ENCODE measurements around the gene LRRFIP1. TPM values are rescaled to one million over a fixed set of nuclear protein-coding genes. Genes with fewer than 3 reads are reported as not detected.

LRRFIP1 gene
- total RNA-seq, 4 donors from 2014 or later, result 51.5 to 95.4 (median 65.6) TPM

DNA sequence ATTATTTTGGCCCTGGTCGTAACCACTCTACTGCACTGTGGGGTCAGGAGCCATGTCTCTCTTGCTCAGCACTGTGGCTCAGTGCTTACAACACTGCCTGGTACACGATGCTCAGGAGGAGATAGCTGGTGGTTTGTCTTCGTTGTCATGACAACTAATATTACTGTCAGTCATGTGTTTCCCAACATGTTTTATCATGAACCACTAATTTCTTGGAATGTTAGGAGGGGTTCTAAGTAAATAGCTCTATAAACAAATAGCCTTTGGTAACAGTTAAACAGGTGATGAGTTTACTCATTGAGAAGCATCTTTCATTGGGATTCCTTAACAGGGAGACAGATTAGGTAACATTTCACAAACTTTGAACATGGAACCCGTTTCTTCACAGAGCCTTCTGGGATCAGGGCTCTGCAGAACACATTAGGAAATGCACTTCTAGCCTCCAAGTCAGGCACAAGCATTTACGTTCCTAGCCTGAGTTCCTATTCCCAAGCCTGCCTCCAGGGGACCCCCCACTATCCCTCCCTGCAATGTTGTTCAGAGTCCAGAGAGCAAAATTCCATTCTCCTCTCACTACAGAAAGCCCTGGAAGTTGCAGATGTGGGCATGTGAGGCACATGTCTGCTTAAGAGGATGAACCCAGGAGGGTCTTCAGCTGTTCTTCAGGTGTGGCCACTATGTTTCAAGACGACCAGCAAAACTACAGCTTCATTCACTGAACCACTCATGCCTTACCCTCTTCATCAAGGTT is 164.8 kb downstream of the LRRFIP1 start:
- Histone ChIP-seq H3K27me3 (no peaks in the 10 kb centered on the region), H3K9me3 (peaks cover 0 to 2% (median under 1%) of the 10 kb centered on the region in 4 donors), H3K4me1 (no peaks in the 10 kb centered on the region), H3K27ac (no peak overlapping the region), H3K36me3 (peaks cover 0 to under 1% (median 0%) of the 10 kb centered on the region in 3 donors), H3K4me3 (no peak overlapping the region)
- 67 to 77% methylated on average over 6 of the region's 6 CpGs for WGBS, 2 donors
- no peak for DNase-seq (ENCODE audit: low spot score in 2 of 2)
- TF ChIP-seq POLR2A (IDR thresholded peaks at IDR 0.05) (no peak), EP300 (IDR thresholded peaks at IDR 0.05) (no peak)
- TF ChIP-seq, protein P1, sequence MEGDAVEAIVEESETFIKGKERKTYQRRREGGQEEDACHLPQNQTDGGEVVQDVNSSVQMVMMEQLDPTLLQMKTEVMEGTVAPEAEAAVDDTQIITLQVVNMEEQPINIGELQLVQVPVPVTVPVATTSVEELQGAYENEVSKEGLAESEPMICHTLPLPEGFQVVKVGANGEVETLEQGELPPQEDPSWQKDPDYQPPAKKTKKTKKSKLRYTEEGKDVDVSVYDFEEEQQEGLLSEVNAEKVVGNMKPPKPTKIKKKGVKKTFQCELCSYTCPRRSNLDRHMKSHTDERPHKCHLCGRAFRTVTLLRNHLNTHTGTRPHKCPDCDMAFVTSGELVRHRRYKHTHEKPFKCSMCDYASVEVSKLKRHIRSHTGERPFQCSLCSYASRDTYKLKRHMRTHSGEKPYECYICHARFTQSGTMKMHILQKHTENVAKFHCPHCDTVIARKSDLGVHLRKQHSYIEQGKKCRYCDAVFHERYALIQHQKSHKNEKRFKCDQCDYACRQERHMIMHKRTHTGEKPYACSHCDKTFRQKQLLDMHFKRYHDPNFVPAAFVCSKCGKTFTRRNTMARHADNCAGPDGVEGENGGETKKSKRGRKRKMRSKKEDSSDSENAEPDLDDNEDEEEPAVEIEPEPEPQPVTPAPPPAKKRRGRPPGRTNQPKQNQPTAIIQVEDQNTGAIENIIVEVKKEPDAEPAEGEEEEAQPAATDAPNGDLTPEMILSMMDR (IDR thresholded peaks at IDR 0.05), result no peak

DNA sequence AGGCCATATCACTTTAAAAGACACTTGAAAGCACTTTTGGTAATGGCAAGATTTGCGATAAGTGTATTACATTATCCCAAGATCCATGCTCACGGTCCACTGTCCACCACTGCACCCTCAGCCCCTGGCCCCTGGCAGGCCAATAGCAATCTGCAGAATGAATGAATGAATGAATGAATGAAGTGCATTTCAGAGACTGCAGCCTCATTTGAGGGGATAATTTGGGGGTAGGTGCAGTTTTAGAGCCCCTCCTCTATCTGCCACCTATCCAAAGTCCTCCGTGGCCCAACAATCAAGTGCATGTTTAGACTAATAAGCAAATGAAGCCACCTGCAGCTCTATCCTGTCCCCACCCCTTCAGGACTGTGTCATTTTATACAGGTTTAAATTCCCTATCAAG is 169.9 kb downstream of the LRRFIP1 start:
- Histone ChIP-seq H3K4me3 (no peak overlapping the region), H3K9me3 (peaks cover 0 to 24% (median 0%) of the 10 kb centered on the region in 4 donors), H3K27me3 (no peaks in the 10 kb centered on the region), H3K36me3 (no peaks in the 10 kb centered on the region), H3K27ac (no peak overlapping the region), H3K4me1 (no peaks in the 10 kb centered on the region)
- no peak for DNase-seq (ENCODE audit: low spot score in 2 of 2)
- TF ChIP-seq, protein P1 (IDR thresholded peaks at IDR 0.05), result no peak
- TF ChIP-seq EP300 (IDR thresholded peaks at IDR 0.05), result no peak
- no peak for TF ChIP-seq POLR2A (IDR thresholded peaks at IDR 0.05)
- 93 to 96% methylated on average over 3 of the region's 3 CpGs for WGBS, 2 donors

DNA sequence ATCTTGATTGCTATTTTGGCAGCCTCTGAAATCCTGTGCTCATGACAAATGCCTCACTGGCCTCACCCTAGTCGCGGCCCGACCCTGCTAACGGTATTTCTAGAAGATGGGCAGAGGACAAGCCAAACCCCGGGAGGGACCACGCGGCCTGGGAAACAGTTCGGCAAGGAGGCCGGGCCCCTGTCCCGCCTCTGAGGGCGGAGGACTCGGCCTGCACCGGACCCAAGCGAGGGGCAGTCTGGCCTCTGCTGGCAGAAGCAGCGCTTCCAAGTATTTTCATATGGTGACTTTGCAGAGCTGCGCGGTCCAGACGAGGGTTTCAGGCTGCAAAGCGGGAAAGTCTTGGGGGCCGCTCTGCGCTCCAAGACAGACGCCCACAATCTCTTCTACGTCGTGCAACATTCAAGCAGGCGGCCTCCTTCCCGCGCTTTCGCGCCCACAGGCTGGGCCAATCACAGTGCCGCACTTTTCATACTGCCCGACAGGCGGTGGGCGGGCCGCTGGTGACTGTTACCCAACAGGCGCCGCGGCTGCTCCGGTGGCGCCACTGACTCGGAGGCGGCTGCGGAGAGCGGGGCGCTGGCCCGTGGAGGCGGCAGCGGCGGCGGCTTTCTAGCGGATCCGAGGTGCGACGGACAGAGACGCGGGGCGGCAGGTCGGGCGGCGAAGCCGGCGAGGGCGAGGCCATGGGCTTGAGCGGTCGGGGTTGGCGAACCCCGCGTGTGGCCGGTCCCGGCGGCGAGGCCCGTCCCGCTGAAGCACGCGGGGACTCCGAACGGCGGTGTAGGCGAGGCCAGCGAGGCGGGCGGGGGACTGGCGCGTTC is 171.1 kb downstream of the LRRFIP1 start, which contains the start of gene RBM44:
RBM44 (plus strand) TSS at position 544 of the 824 bp plus-strand sequence. CDS start 14,831 bp downstream, outside the sequence.
- DNase-seq (ENCODE audit: low spot score in 2 of 2), result no peak
- no peak within 1 kb of the TSS for H3K4me3 ChIP-seq
- no peaks in the 10 kb centered on the region for H3K4me1 ChIP-seq
- TF ChIP-seq POLR2A (IDR thresholded peaks at IDR 0.05) (no peak), EP300 (IDR thresholded peaks at IDR 0.05) (no peak)
- TF ChIP-seq, protein P1 (IDR thresholded peaks at IDR 0.05), result no peak
- peaks cover 0 to 24% (median 0%) of the 10 kb centered on the region in 4 donors for H3K9me3 ChIP-seq
- no peak within 1 kb of the TSS for H3K27ac ChIP-seq
- WGBS, 2 donors, result 81 to 83% methylated on average over 80 to 81 of the region's 84 CpGs
- no peaks in the 10 kb centered on the region for H3K36me3 ChIP-seq
- no peaks in the 10 kb centered on the region for H3K27me3 ChIP-seq

DNA sequence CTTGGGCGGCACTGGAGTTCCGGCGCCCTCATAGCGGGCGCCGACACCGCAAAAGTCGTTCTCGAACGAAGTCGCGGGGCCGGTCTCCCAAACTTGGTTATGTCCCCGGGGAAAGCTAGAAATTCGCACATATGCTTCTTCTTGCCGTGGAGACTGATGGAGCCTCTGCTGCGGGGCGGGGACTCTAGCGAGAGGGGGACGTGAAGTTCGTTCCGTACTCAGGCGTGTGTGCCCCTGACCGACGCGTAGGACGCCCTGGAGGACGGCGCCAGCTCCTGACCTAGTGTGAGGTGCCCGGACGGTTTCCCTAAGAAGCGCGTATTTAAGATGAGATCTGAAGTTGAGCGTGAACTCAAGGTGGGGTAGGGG is 171.7 kb downstream of the LRRFIP1 start:
- TF ChIP-seq EP300 (IDR thresholded peaks at IDR 0.05) (no peak), POLR2A (IDR thresholded peaks at IDR 0.05) (no peak)
- TF ChIP-seq, protein P1 (IDR thresholded peaks at IDR 0.05), result no peak
- peaks cover 0 to 24% (median 0%) of the 10 kb centered on the region in 4 donors for H3K9me3 ChIP-seq
- 90 to 92% methylated on average over 33 to 34 of the region's 34 CpGs for WGBS, 2 donors
- no peak overlapping the region for H3K27ac ChIP-seq
- no peaks in the 10 kb centered on the region for H3K4me1 ChIP-seq
- H3K36me3 ChIP-seq, result no peaks in the 10 kb centered on the region
- no peak for DNase-seq (ENCODE audit: low spot score in 2 of 2)
- H3K4me3 ChIP-seq, result no peak overlapping the region
- no peaks in the 10 kb centered on the region for H3K27me3 ChIP-seq

DNA sequence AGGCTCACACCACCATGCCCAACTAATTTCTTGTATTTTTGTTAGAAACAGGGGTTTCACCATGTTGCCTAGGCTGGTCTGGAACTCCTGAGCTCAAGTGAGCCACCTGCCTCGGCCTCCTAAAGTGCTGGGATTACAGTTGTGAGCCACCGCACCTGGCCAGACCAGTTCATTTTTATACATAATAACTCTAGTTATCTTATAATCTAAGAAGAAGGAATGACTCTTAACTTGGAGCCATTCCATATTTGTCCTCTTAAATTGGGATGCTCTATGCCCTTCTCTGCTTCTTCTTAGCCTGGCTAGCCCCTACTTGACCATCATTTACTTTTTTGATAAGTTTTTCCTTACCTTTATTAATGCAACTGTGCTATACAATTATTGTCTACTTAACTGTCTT is 174.1 kb downstream of the LRRFIP1 start:
- no peaks in the 10 kb centered on the region for H3K27me3 ChIP-seq
- no peak for TF ChIP-seq POLR2A (IDR thresholded peaks at IDR 0.05)
- TF ChIP-seq EP300 (IDR thresholded peaks at IDR 0.05), result no peak
- TF ChIP-seq, protein P1 (IDR thresholded peaks at IDR 0.05), result no peak
- no peak overlapping the region for H3K27ac ChIP-seq
- no peak for DNase-seq (ENCODE audit: low spot score in 2 of 2)
- H3K9me3 ChIP-seq, result peaks cover 0 to 24% (median 0%) of the 10 kb centered on the region in 4 donors
- no peak overlapping the region for H3K4me3 ChIP-seq
- H3K4me1 ChIP-seq, result no peaks in the 10 kb centered on the region
- WGBS, 2 donors, result 90 to 91% methylated on average over 2 of the region's 2 CpGs
- H3K36me3 ChIP-seq, result no peaks in the 10 kb centered on the region
